ENCODE measurements around the gene MAP4.

DNA sequence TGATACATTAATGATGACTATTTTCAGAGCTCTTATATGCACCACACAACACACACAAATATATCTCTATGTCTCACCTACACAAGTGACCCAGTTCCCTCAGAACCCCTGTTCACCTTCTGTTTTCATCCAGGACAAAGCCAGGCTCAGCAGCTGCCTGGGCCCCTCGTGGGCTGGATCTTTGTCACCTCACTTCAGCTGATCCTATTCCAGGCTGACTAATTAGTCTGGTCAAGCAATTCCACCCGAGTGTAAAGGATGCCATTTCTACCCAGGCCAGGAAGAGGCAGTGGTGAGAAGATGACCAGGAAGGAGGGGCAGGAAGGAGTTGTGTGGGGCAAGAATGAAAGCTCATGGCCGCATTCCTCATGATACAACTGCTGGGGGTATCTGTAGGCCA, 151.0 kb downstream of the MAP4 start:
- no peak for TF ChIP-seq CTCF (IDR thresholded peaks at IDR 0.05)
- TF ChIP-seq POLR2A (IDR thresholded peaks at IDR 0.05): no peak
- TF ChIP-seq POLR2AphosphoS5 (IDR thresholded peaks at IDR 0.05): no peak

Data from gastroesophageal sphincter (tissue), 3 donors.